Measurements from ENCODE around the gene TGM1. TPM values are rescaled to one million over a fixed set of nuclear protein-coding genes. Genes with fewer than 3 reads are reported as not detected.
"Not testable (repeated sequence)": the region's sequence is repeated elsewhere in the genome, so short reads cannot be mapped to it uniquely, and the experiment has no call there.

The TGM1 gene
- total RNA-seq, 1 donor from 2014 or later, result 4.1 TPM

- intact Hi-C loops (cut with micrococcal nuclease); H3K27me3 Mint-ChIP-seq (ENCODE audit: insufficient read depth); H3K9me3 Mint-ChIP-seq; H3K27ac Mint-ChIP-seq; H3K4me3 Mint-ChIP-seq; DNase-seq (ENCODE audit: low spot score): not testable (repeated sequence)
- Mint-ChIP-seq H3K36me3 (ENCODE audit: low read depth) (peaks cover 11% of the 10 kb centered on the region), H3K4me1 (ENCODE audit: low read depth) (peaks cover 21% of the 10 kb centered on the region)
These were observed 40.0 kb downstream of the TGM1 start for GRCh38 chr14:24222987-24223386.

- no peak overlapping the region for H3K27ac Mint-ChIP-seq
- peaks cover 15% of the 10 kb centered on the region for H3K36me3 Mint-ChIP-seq (ENCODE audit: low read depth)
- no peak for DNase-seq (ENCODE audit: low spot score)
- H3K9me3 Mint-ChIP-seq, result no peaks in the 10 kb centered on the region
- no peaks in the 10 kb centered on the region for H3K27me3 Mint-ChIP-seq (ENCODE audit: insufficient read depth)
- intact Hi-C loops (cut with micrococcal nuclease), result no loop called here
- peaks cover 22% of the 10 kb centered on the region for H3K4me1 Mint-ChIP-seq (ENCODE audit: low read depth)
- no peak overlapping the region for H3K4me3 Mint-ChIP-seq
These were observed 43.5 kb downstream of the TGM1 start for GRCh38 chr14:24219521-24219920.

GRCh38 chr14:24219080-24219479 is 43.9 kb downstream of the TGM1 start:
- Mint-ChIP-seq H3K4me3 (no peak overlapping the region), H3K27me3 (ENCODE audit: insufficient read depth) (no peaks in the 10 kb centered on the region), H3K4me1 (ENCODE audit: low read depth) (peaks cover 24% of the 10 kb centered on the region), H3K27ac (no peak overlapping the region), H3K36me3 (ENCODE audit: low read depth) (peaks cover 16% of the 10 kb centered on the region), H3K9me3 (no peaks in the 10 kb centered on the region)
- intact Hi-C loops (cut with micrococcal nuclease), result no loop called here
- DNase-seq (ENCODE audit: low spot score), result no peak

- H3K9me3 Mint-ChIP-seq; H3K27me3 Mint-ChIP-seq (ENCODE audit: insufficient read depth); H3K4me3 Mint-ChIP-seq; DNase-seq (ENCODE audit: low spot score): not testable (repeated sequence)
- Mint-ChIP-seq H3K36me3 (ENCODE audit: low read depth) (peaks cover 22% of the 10 kb centered on the region), H3K4me1 (ENCODE audit: low read depth) (peaks cover 35% of the 10 kb centered on the region), H3K27ac (peak overlapping the region; percentile 96)
- intact Hi-C loops (cut with micrococcal nuclease), result loop anchor here (1.0 kb wide), 4 partner anchors 15 to 91 kb away; partner anchors contain the start of genes GMPR2, NEDD8 and TINF2
These were observed 46.1 kb downstream of the TGM1 start for GRCh38 chr14:24216876-24217275.

GRCh38 chr14:24216345-24216699 is 46.7 kb downstream of the TGM1 start:
- Mint-ChIP-seq H3K9me3 (no peaks in the 10 kb centered on the region), H3K4me1 (ENCODE audit: low read depth) (peaks cover 40% of the 10 kb centered on the region), H3K4me3 (peak overlapping the region; percentile 90), H3K27me3 (ENCODE audit: insufficient read depth) (no peaks in the 10 kb centered on the region), H3K27ac (peak overlapping the region; percentile 96), H3K36me3 (ENCODE audit: low read depth) (peaks cover 27% of the 10 kb centered on the region)
- intact Hi-C loops (cut with micrococcal nuclease), result loop anchor here (1.0 kb wide), 4 partner anchors 16 to 92 kb away; partner anchors contain the start of genes GMPR2, NEDD8 and TINF2
- DNase-seq (ENCODE audit: low spot score), result no peak

- H3K4me1 Mint-ChIP-seq (ENCODE audit: low read depth), result peaks cover 43% of the 10 kb centered on the region
- peaks cover 30% of the 10 kb centered on the region for H3K36me3 Mint-ChIP-seq (ENCODE audit: low read depth)
- peak within 1 kb of the TSS; percentile 96 for H3K27ac Mint-ChIP-seq
- peak within 1 kb of the TSS; percentile 90 for H3K4me3 Mint-ChIP-seq
- intact Hi-C loops (cut with micrococcal nuclease), result loop anchor here (1.0 kb wide), 4 partner anchors 17 to 93 kb away; partner anchors contain the start of genes GMPR2, NEDD8 and TINF2
- peak; percentile 85 for DNase-seq (ENCODE audit: low spot score)
- H3K9me3 Mint-ChIP-seq, result no peaks in the 10 kb centered on the region
- no peaks in the 10 kb centered on the region for H3K27me3 Mint-ChIP-seq (ENCODE audit: insufficient read depth)
These were observed 47.3 kb downstream of the TGM1 start, which contains the start of gene MDP1 for GRCh38 chr14:24215495-24216344. Gene MDP1 (minus strand): TSS chr14:24216066. CDS start chr14:24215955, 111 bp downstream.

GRCh38 chr14:24213866-24214662 is 48.9 kb downstream of the TGM1 start:
- Mint-ChIP-seq H3K36me3 (ENCODE audit: low read depth) (peaks cover 43% of the 10 kb centered on the region), H3K27ac (peak overlapping the region; percentile 97), H3K4me1 (ENCODE audit: low read depth) (peaks cover 50% of the 10 kb centered on the region), H3K4me3 (peak overlapping the region; percentile 90), H3K9me3 (no peaks in the 10 kb centered on the region), H3K27me3 (ENCODE audit: insufficient read depth) (no peaks in the 10 kb centered on the region)
- no peak for DNase-seq (ENCODE audit: low spot score)
- intact Hi-C loops (cut with micrococcal nuclease), result loop anchor here (1.0 kb wide), 8 partner anchors 19 to 228 kb away; partner anchors contain the start of genes DCAF11, EMC9, IPO4 and IRF9

- Mint-ChIP-seq H3K27me3 (ENCODE audit: insufficient read depth) (no peaks in the 10 kb centered on the region), H3K4me3 (peak within 1 kb of the TSS; percentile 90), H3K9me3 (no peaks in the 10 kb centered on the region), H3K27ac (peak within 1 kb of the TSS; percentile 97), H3K36me3 (ENCODE audit: low read depth) (peaks cover 46% of the 10 kb centered on the region), H3K4me1 (ENCODE audit: low read depth) (peaks cover 50% of the 10 kb centered on the region)
- intact Hi-C loops (cut with micrococcal nuclease), result loop anchor here (1.0 kb wide), 8 partner anchors 18 to 229 kb away; partner anchors contain the start of genes DCAF11, EMC9, IPO4 and IRF9
- peak; percentile 95 for DNase-seq (ENCODE audit: low spot score)
These were observed 49.8 kb downstream of the TGM1 start, which contains the start of gene CHMP4A for GRCh38 chr14:24212924-24213865. Gene CHMP4A (minus strand): TSS chr14:24213488. CDS start chr14:24213439, 49 bp downstream.

GRCh38 chr14:24211311-24211710 is 51.7 kb downstream of the TGM1 start:
- Mint-ChIP-seq H3K36me3 (ENCODE audit: low read depth) (peaks cover 52% of the 10 kb centered on the region), H3K27me3 (ENCODE audit: insufficient read depth) (no peaks in the 10 kb centered on the region), H3K4me1 (ENCODE audit: low read depth) (peaks cover 61% of the 10 kb centered on the region), H3K9me3 (no peaks in the 10 kb centered on the region), H3K4me3 (peak overlapping the region; percentile 90), H3K27ac (peak overlapping the region; percentile 26)
- intact Hi-C loops (cut with micrococcal nuclease), result no loop called here
- no peak for DNase-seq (ENCODE audit: low spot score)

GRCh38 chr14:24207625-24208024 is 55.4 kb downstream of the TGM1 start:
- H3K9me3 Mint-ChIP-seq, result peaks cover 6% of the 10 kb centered on the region
- DNase-seq (ENCODE audit: low spot score), result no peak
- H3K36me3 Mint-ChIP-seq (ENCODE audit: low read depth), result peaks cover 64% of the 10 kb centered on the region

GRCh38 chr14:24207104-24207551 is 55.8 kb downstream of the TGM1 start:
- Mint-ChIP-seq H3K36me3 (ENCODE audit: low read depth) (peaks cover 69% of the 10 kb centered on the region), H3K27me3 (ENCODE audit: insufficient read depth) (no peaks in the 10 kb centered on the region), H3K4me3 (no peak overlapping the region), H3K9me3 (peaks cover 6% of the 10 kb centered on the region), H3K4me1 (ENCODE audit: low read depth) (peaks cover 41% of the 10 kb centered on the region), H3K27ac (peak overlapping the region; percentile 66)
- intact Hi-C loops (cut with micrococcal nuclease), result no loop called here
- DNase-seq (ENCODE audit: low spot score), result no peak

More at GRCh38 chr14:24207625-24208024, 55.4 kb downstream of the TGM1 start:
- H3K27ac Mint-ChIP-seq, result no peak overlapping the region
- H3K27me3 Mint-ChIP-seq (ENCODE audit: insufficient read depth), result no peaks in the 10 kb centered on the region
- intact Hi-C loops (cut with micrococcal nuclease), result no loop called here
- peaks cover 41% of the 10 kb centered on the region for H3K4me1 Mint-ChIP-seq (ENCODE audit: low read depth)
- no peak overlapping the region for H3K4me3 Mint-ChIP-seq

Data from activated T-helper 1 cell treated with anti-CD3 and anti-CD28 coated beads, Interleukin-12 subunit alpha, Interleukin-12 subunit beta, Interleukin-2, Interleukin-4 antibody, amounts not matched to agents 30 ng/mL and 10 ng/mL and 1 ng/mL, durations not matched to agents 14 hours and 24 hours and 36 hours (primary cell).